Measurements from ENCODE around the gene GZMM. TPM values are rescaled to one million over a fixed set of nuclear protein-coding genes. Genes with fewer than 3 reads are reported as not detected.

The GZMM gene
- total RNA-seq, 1 donor from 2014 or later = not detected

DNA sequence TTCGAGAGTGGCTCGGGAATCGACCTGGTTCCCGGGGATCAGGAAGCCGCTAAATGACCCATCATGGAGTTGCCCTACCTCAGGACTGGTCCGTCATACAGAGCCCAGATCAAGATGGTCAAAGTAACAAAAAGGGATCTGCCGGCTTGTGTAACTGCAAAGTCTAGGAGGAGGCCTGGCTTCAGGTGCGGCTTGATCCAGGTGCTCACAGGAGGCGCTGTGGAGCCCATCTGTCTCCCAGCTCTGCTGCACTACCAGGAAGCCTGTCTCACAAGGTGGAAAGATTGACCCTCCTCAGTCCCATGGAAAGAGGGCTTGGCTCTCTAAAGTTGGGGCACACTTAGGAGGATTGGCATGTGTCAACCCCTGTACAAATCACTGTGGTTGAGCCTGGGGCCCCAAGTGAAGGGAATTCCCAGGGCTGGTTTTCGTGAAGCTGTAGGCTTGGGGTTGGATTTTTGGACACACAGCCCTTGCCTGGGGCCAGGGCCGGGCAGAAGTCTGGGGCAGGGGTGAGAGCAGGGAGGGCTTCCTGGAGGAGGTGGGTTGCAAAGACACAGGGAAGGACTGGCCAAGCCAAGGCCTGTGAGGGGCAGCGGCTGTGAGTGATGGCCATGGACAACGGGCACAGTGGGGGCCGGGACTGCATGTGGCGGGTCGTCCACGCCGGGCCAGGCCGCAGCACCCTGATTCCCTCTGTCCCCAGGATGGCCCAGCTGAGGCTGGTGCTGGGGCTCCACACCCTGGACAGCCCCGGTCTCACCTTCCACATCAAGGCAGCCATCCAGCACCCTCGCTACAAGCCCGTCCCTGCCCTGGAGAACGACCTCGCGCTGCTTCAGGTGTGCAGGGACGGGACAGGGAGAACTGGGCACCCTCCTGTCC is 4.2 kb downstream of the GZMM start:
- intact Hi-C loops (cut with micrococcal nuclease) = no loop called here
- DNase-seq = no peak

GRCh38 chr19:548886-549830 is 5.3 kb downstream of the GZMM start:
- intact Hi-C loops (cut with micrococcal nuclease) = no loop called here
- DNase-seq = no peak
- Histone ChIP-seq H3K27ac (replicated peaks) (no peak overlapping the region), H3K36me3 (no peaks in the 10 kb centered on the region), H3K4me1 (peaks cover 6% of the 10 kb centered on the region), H3K27me3 (ENCODE audit: low read depth) (no peaks in the 10 kb centered on the region), H3K9me3 (replicated peaks) (no peaks in the 10 kb centered on the region), H3K4me3 (no peak overlapping the region)
- TF ChIP-seq CTCF (IDR thresholded peaks at IDR 0.05; ENCODE audit: borderline replicate concordance) = no peak

More for the DNA sequence above, 4.2 kb downstream of the GZMM start:
- no peak overlapping the region for H3K27ac ChIP-seq (replicated peaks)
- no peaks in the 10 kb centered on the region for H3K9me3 ChIP-seq (replicated peaks)
- no peak overlapping the region for H3K4me3 ChIP-seq
- no peaks in the 10 kb centered on the region for H3K27me3 ChIP-seq (ENCODE audit: low read depth)
- no peak for TF ChIP-seq CTCF (IDR thresholded peaks at IDR 0.05; ENCODE audit: borderline replicate concordance)
- no peaks in the 10 kb centered on the region for H3K36me3 ChIP-seq
- peaks cover 13% of the 10 kb centered on the region for H3K4me1 ChIP-seq

DNA sequence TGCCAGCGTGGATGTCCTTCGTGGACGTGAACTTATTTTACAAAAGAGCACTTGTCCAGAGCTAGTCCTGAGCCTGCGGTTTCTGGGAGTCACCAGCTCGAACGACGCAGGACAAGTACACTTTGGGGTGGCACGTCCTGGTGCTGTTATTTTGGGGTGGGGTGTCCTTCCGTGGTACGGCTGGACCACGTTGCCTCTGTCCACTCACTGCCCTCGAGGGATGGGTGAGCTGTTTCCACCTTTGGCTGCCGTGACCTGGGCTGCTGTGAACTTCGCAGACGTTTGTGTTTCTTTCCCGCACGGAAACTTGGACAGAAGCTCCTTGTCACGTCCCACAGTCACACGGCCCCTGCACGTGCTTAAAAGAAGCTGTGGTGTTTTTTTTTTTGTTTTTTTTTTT is 11.0 kb downstream of the GZMM start:
- H3K27ac ChIP-seq (replicated peaks) = peak overlapping the region; percentile 80
- intact Hi-C loops (cut with micrococcal nuclease) = no loop called here

DNA sequence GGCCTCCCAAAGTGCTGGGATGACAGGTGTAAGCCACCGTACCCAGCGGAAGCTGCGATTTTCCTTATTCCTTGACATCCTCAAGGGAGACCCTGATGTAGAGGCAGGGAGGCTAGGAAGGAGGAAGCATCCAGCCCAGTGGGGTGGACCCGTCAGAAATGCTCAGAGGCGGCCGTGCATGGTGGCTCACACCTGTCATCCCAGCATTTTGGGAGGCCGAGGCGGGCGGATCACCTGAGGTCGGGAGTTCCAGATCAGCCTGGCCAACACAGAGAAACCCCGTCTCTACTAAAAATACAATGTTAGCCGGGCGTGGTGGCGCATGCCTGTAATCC is 11.6 kb downstream of the GZMM start:
- H3K27ac ChIP-seq (replicated peaks) = peak overlapping the region; percentile 80
- no peaks in the 10 kb centered on the region for H3K27me3 ChIP-seq (ENCODE audit: low read depth)
- no peak for TF ChIP-seq CTCF (IDR thresholded peaks at IDR 0.05; ENCODE audit: borderline replicate concordance)
- intact Hi-C loops (cut with micrococcal nuclease) = no loop called here
- no peak for DNase-seq
- no peak overlapping the region for H3K4me3 ChIP-seq
- H3K4me1 ChIP-seq = peaks cover 39% of the 10 kb centered on the region
- H3K36me3 ChIP-seq = no peaks in the 10 kb centered on the region
- H3K9me3 ChIP-seq (replicated peaks) = no peaks in the 10 kb centered on the region

More for the DNA sequence above, 11.0 kb downstream of the GZMM start:
- no peaks in the 10 kb centered on the region for H3K36me3 ChIP-seq
- no peaks in the 10 kb centered on the region for H3K9me3 ChIP-seq (replicated peaks)
- H3K4me3 ChIP-seq = no peak overlapping the region
- no peaks in the 10 kb centered on the region for H3K27me3 ChIP-seq (ENCODE audit: low read depth)
- no peak for DNase-seq
- TF ChIP-seq CTCF (IDR thresholded peaks at IDR 0.05; ENCODE audit: borderline replicate concordance) = no peak
- peaks cover 39% of the 10 kb centered on the region for H3K4me1 ChIP-seq

DNA sequence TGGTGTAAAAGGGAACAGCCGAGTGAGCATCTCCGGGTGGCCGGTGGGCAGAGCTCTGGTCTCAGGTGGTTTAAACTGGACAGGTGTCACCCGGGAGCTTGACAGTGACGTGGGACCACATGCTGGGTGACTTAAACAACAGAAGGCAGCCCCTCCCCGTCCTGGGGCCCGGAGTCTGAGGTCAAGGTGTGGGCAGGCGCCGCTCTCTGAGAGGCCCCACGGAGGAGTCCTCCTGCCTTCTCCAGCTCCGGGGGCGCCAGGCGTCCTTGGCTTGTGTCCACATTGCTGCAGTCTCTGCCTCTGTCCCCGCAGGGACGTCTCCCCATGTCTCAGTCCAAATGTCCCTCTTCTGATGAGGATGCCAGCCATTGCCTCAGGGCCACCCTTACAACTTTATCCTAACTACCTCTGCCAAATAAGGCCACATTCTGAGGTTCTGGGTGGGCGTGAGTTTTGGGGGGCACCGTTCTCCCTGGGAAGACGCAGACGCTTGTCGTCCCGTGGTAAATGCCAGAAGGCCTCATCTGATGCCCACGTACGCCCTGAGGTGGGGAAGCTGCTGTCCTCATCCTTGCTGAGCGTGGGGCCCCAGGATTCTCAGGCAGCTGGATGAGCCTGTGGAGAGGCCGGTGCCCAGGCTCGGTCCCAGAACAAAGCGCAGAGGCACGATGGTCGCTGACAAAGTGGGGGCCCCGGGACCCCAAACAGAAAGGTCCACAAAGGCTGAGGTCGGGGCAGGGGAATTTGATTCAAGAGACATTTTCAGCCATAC is 12.9 kb downstream of the GZMM start:
- no peak for DNase-seq
- H3K27ac ChIP-seq (replicated peaks) = peak overlapping the region; percentile 80

More for the DNA sequence above, 12.9 kb downstream of the GZMM start:
- peaks cover 34% of the 10 kb centered on the region for H3K4me1 ChIP-seq
- TF ChIP-seq CTCF (IDR thresholded peaks at IDR 0.05; ENCODE audit: borderline replicate concordance) = no peak
- no peak overlapping the region for H3K4me3 ChIP-seq
- intact Hi-C loops (cut with micrococcal nuclease) = no loop called here
- H3K9me3 ChIP-seq (replicated peaks) = no peaks in the 10 kb centered on the region
- H3K36me3 ChIP-seq = no peaks in the 10 kb centered on the region
- H3K27me3 ChIP-seq (ENCODE audit: low read depth) = no peaks in the 10 kb centered on the region
